HepG2 (cell line): ENCODE results near the gene MSI2. TPM values are rescaled to one million over a fixed set of nuclear protein-coding genes. Genes with fewer than 3 reads are reported as not detected.

ENCODE experiments used
- ATAC-seq: fragments of 200-7000 bp; cut with Tn5 transposase; 3 replicates; pipeline ENCODE4 v1.9.1; 2020; ENCODE audit warnings: mild to moderate bottlenecking, moderate library complexity
- BruUV-seq: library from RNA; stranded (reverse); fragments of 400-500 nt; replicated peaks from 2 replicates; lab custom pipeline; 2021; lab: Mats Ljungman, UMichigan
- CTCF ChIA-PET: fragments of 300-600 bp; formaldehyde crosslinking; extraction: SDS; loops from one replicate; lab custom pipeline; 2021; ENCODE audit warnings: low total read pairs, inconsistent platforms, low intra/inter-chr PET ratio; lab: Yijun Ruan, JAX
- POLR2A ChIA-PET: fragments of 350-600 bp; sonication (Branson Sonifier 250); formaldehyde crosslinking; loops from one replicate; lab custom pipeline; 2020; ENCODE audit warnings: antibody characterized with exemption, inconsistent platforms; lab: Yijun Ruan, JAX
- DNase-seq: peaks from one replicate; pipeline ENCODE4 v3.0.0-alpha.2; 2015; ENCODE audit warnings: low spot score
- FAIRE-seq: peaks from 3 replicates; lab custom pipeline; 2011; peaks lifted over from hg19 to GRCh38; lab: Jason Lieb, UNC
- H2AFZ ChIP-seq: one replicate; pipeline ENCODE4 v1.6.1; 2011; ENCODE audit warnings: low read length, inconsistent platforms
- H3K27ac ChIP-seq: fragments of 300-600 bp; 3 replicates; pipeline ENCODE4 v1.8.0; 2011; ENCODE audit warnings: mixed run types, mild to moderate bottlenecking, mixed read lengths, low read length, inconsistent platforms; ENCODE audit not compliant: insufficient read depth; ENCODE audit errors: extremely low read length
- H3K27me3 ChIP-seq, 2 experiments: fragments of 200-600 bp in 1 of 2; 2 replicates in 1 of 2; 3 replicates in 1 of 2; pipeline versions ENCODE4 v1.6.0 to v1.8.0; 2011; ENCODE audit warnings: low read length in 2 of 2, mild to moderate bottlenecking in 2 of 2, moderate library complexity in 2 of 2, inconsistent platforms in 1 of 2; ENCODE audit not compliant: insufficient read depth in 2 of 2, control insufficient read depth in 1 of 2
- H3K36me3 ChIP-seq, 2 experiments: fragments of 200-600 bp in 1 of 2; replicated peaks in 1 of 2; 2 replicates in 1 of 2; 3 replicates in 1 of 2; pipeline versions ENCODE4 v1.5.1 to v1.8.0; 2011; ENCODE audit warnings: low read length in 2 of 2, inconsistent platforms in 1 of 2; ENCODE audit not compliant: insufficient read depth in 2 of 2, control insufficient read depth in 1 of 2
- H3K4me1 ChIP-seq: 2 replicates; pipeline ENCODE4 v1.5.1; 2012; ENCODE audit warnings: low read length, inconsistent platforms; ENCODE audit not compliant: insufficient read depth
- H3K4me2 ChIP-seq: 2 replicates; pipeline ENCODE4 v1.6.0; 2011; ENCODE audit warnings: low read depth, low read length, inconsistent platforms
- H3K4me3 ChIP-seq, 3 experiments: fragments of 200-600 bp in 1 of 3; sonication (generic), shearing (Covaris generic) in 1 of 3; replicated peaks in 1 of 3; 2 replicates each; pipeline ENCODE4 v1.5.1; 2011 to 2016; ENCODE audit warnings: low read length in 3 of 3, inconsistent platforms in 2 of 3, low read depth in 2 of 3, mild to moderate bottlenecking in 2 of 3, control low read depth in 1 of 3, mixed read lengths in 1 of 3; ENCODE audit not compliant: insufficient read depth in 1 of 3
- H3K79me2 ChIP-seq: one replicate; pipeline ENCODE4 v1.6.1; 2011; ENCODE audit warnings: low read length, inconsistent platforms; ENCODE audit not compliant: insufficient read depth
- H3K9ac ChIP-seq: 2 replicates; pipeline ENCODE4 v1.6.0; 2011; ENCODE audit warnings: mild to moderate bottlenecking, low read depth, low read length, inconsistent platforms; ENCODE audit not compliant: insufficient read depth
- H3K9me3 ChIP-seq: 2 replicates; pipeline ENCODE4 v1.5.1; 2012; ENCODE audit warnings: mild to moderate bottlenecking, low read length
- H4K20me1 ChIP-seq: 2 replicates; pipeline ENCODE4 v1.6.0; 2011; ENCODE audit warnings: inconsistent platforms, mild to moderate bottlenecking, low read length, moderate library complexity; ENCODE audit not compliant: insufficient read depth
- AHDC1 ChIP-seq: sonication (generic); formaldehyde crosslinking; IDR thresholded peaks from 2 replicates; pipeline ENCODE4 v1.5.1; 2020; ENCODE audit warnings: mild to moderate bottlenecking, missing genetic modification reagents, borderline replicate concordance
- ATF7 ChIP-seq, 2 experiments: fragments of 450-650 bp in 1 of 2; sonication (generic) in 1 of 2; formaldehyde crosslinking in 1 of 2; IDR thresholded peaks; 2 replicates each; pipeline versions ENCODE4 v1.4.0 to v1.6.1; 2016 to 2020; ENCODE audit warnings: antibody characterized with exemption in 1 of 2, mild to moderate bottlenecking in 1 of 2, missing genetic modification reagents in 1 of 2
- CREB1 ChIP-seq, 2 experiments: fragments of 450-650 bp in 1 of 2; IDR thresholded peaks; 2 replicates each; pipeline ENCODE4 v1.6.1; 2016 to 2017; ENCODE audit warnings: control low read depth in 1 of 2, mild to moderate bottlenecking in 1 of 2, missing compliant biosample characterization in 1 of 2, missing genetic modification characterization in 1 of 2
- DPF2 ChIP-seq: sonication (generic); formaldehyde crosslinking; IDR thresholded peaks from 2 replicates; pipeline ENCODE4 v1.4.0; 2020; ENCODE audit warnings: mild to moderate bottlenecking, low read depth, missing genetic modification reagents, borderline replicate concordance
- E2F1 ChIP-seq: sonication (generic); formaldehyde crosslinking; IDR thresholded peaks from 2 replicates; pipeline ENCODE4 v1.5.0; 2020; ENCODE audit warnings: missing genetic modification reagents
- KLF11 ChIP-seq: IDR thresholded peaks from 2 replicates; pipeline ENCODE4 v1.6.1; 2016; ENCODE audit warnings: missing compliant biosample characterization
- STAG1 ChIP-seq: sonication (generic); formaldehyde crosslinking; IDR thresholded peaks from 2 replicates; pipeline ENCODE4 v1.4.0; 2020; ENCODE audit warnings: missing genetic modification reagents
- THAP8 ChIP-seq: sonication (generic); formaldehyde crosslinking; IDR thresholded peaks from 2 replicates; pipeline ENCODE4 v1.5.1; 2020; ENCODE audit warnings: missing genetic modification reagents, mild to moderate bottlenecking, borderline replicate concordance
- ZNF44 ChIP-seq: sonication (generic); formaldehyde crosslinking; IDR thresholded peaks from 2 replicates; pipeline ENCODE4 v1.5.1; 2020; ENCODE audit warnings: mild to moderate bottlenecking, missing genetic modification reagents
- WGBS: methylation state at CpG from one replicate; pipeline ENCODE4 v1.1.6; 2017; ENCODE audit warnings: low lambda C conversion rate; 5-methylcytosine and 5-hydroxymethylcytosine counted together
- in situ Hi-C: cut with HindIII; loops from 2 replicates; pipeline ENCODE4 v1.10.0; 2017; ENCODE audit warnings: low pct_unique_long_range_greater_than_20kb; ENCODE audit not compliant: extremely low pct_ligation_motif_present
- intact Hi-C: fragments of 100-400 bp; cut with micrococcal nuclease; formaldehyde crosslinking; loops from one replicate; pipeline ENCODE4 v1.10.0; 2022; ENCODE audit not compliant: unreplicated experiment
- polyA plus RNA-seq, 8 experiments: library from polyadenylated mRNA; depleted of rRNA in 3 of 8; stranded (reverse) in 7 of 8; unstranded in 1 of 8; fragments of >200 nt; fragmentation: Illumina TruSeq in 4 of 8; extraction: Trizol in 4 of 8; gene quantifications; 2 replicates each; pipeline versions ENCODE4 v1.2.1 to v1.2.3, GENCODE V29; 2011 to 2016; ENCODE audit warnings: low read depth in 4 of 8, missing spikeins in 1 of 8, mixed read lengths in 1 of 8; ENCODE audit not compliant: insufficient read depth in 1 of 8
- total RNA-seq, 5 experiments: library from RNA; depleted of rRNA; stranded (reverse); fragments of >200 nt; fragmentation: Illumina TruSeq; extraction: Trizol; gene quantifications; 2 replicates each; pipeline ENCODE4 v1.2.3, GENCODE V29; 2016; ENCODE audit warnings: low read depth in 1 of 5
- TF ChIP-seq, protein P1 (sequence below): sonication (generic); formaldehyde crosslinking; IDR thresholded peaks from 2 replicates; pipeline ENCODE4 v1.4.0; 2020; ENCODE audit warnings: low read depth, mild to moderate bottlenecking, missing genetic modification reagents
- TF ChIP-seq, protein P2 (sequence below): sonication (generic); formaldehyde crosslinking; IDR thresholded peaks from 2 replicates; pipeline ENCODE4 v1.5.0; 2020; ENCODE audit warnings: mild to moderate bottlenecking, missing genetic modification reagents, moderate library complexity

Gene MSI2
- total and polyA plus RNA-seq, 2 of the 13 experiments (the other 11 are each of a cell fraction or from before 2014, with no cell fraction given): 77.5 to 78.4 TPM

DNA sequence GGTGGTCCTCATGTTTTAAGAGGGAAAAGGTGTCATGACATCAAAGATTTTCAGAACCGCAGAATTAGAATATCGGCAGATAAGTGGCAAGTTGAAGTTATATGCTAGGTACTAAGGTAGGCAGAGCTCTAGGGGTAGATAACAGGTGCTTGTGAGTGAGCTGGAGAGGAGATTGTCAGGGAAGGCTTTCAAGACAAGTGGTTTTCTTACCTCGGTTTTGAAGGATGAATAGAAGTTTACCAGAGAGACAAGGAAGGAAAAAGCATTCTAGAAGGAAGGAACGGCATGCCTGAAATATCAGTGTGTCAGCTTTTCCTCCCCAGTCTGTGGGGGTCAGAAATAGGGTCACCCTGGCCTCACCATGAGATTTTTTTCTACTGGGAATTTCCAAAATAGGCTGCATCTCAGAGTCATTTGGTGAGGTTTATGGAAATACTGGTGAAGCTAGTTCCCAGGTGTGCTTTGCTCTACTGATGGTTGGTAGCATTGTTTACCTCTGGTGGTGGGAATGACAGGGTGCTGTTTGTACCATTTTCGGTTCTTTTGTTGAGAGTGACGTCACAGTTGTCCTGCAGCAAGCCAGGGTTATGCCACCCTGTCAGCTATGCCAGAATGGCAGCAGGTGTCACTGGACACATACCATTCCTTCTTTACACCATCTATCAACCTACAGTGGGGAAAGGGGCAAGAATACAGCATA is 112.5 kb downstream of the MSI2 start:
- 76% methylated on average over 6 of the region's 6 CpGs for WGBS
- H3K79me2 ChIP-seq: peaks cover 35% of the 10 kb centered on the region
- DNase-seq (peak; percentile 12), ATAC-seq (no peak), FAIRE-seq (peak; percentile 18)
- H3K36me3 ChIP-seq: peaks cover 1 to 11% of the 10 kb centered on the region in 2 experiments; a peak in 2 of 5 replicates
- no peak overlapping the region for H3K4me3 ChIP-seq
- peaks cover 87% of the 10 kb centered on the region for H3K4me1 ChIP-seq
- POLR2A ChIA-PET: interaction anchor here (2.5 to 2.6 kb wide), 2 partner anchors 11 to 111 kb away, joined by 7 to 12 read pairs; no protein-coding TSS in a partner anchor
- no peaks in the 10 kb centered on the region; the same call in 1 of the 2 replicates for H4K20me1 ChIP-seq
- H3K4me2 ChIP-seq: peak overlapping the region; percentile 68; the same call in 1 of the 2 replicates
- peak overlapping the region; percentile 85 for H3K27ac ChIP-seq
- in situ Hi-C loops (no loop called here), intact Hi-C loops (loop anchor here (5.0 kb wide), 1 partner anchor 74 kb away; no protein-coding TSS in a partner anchor)
- peaks cover 4% of the 10 kb centered on the region; the same call in 1 of the 2 replicates for H3K9me3 ChIP-seq
- BruUV-seq: no TSS peak
- CTCF ChIA-PET: interaction anchor here (2.0 kb wide), 1 partner anchor 125 kb away, joined by 6 read pairs; no protein-coding TSS in a partner anchor
- no peaks in the 10 kb centered on the region for H3K27me3 ChIP-seq
- no peak overlapping the region for H2AFZ ChIP-seq
- H3K9ac ChIP-seq: no peak overlapping the region; the same call in 1 of the 2 replicates
- TF ChIP-seq ZNF44 (CRISPR knock-in tag) (no peak), E2F1 (CRISPR knock-in tag) (no peak), KLF11 (CRISPR knock-in tag) (no peak), DPF2 (no peak), CREB1 (IDR thresholded peaks at IDR 0.05) (peak; percentile 92), CREB1 (CRISPR knock-in tag; IDR thresholded peaks at IDR 0.05) (no peak), STAG1 (0 out of 2 replicates have a peak, but pooled peaks have one; percentile 17), ATF7 (IDR thresholded peaks at IDR 0.05) (peak; percentile 43; the same call in 1 of the 2 replicates), ATF7 (CRISPR knock-in tag; IDR thresholded peaks at IDR 0.05) (no peak), AHDC1 (CRISPR knock-in tag) (0 out of 2 replicates have a peak, but pooled peaks have one; percentile 21), THAP8 (CRISPR knock-in tag) (0 out of 2 replicates have a peak, but pooled peaks have one; percentile 52)
- TF ChIP-seq, protein P1, sequence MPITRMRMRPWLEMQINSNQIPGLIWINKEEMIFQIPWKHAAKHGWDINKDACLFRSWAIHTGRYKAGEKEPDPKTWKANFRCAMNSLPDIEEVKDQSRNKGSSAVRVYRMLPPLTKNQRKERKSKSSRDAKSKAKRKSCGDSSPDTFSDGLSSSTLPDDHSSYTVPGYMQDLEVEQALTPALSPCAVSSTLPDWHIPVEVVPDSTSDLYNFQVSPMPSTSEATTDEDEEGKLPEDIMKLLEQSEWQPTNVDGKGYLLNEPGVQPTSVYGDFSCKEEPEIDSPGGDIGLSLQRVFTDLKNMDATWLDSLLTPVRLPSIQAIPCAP: no peak
- TF ChIP-seq, protein P2, sequence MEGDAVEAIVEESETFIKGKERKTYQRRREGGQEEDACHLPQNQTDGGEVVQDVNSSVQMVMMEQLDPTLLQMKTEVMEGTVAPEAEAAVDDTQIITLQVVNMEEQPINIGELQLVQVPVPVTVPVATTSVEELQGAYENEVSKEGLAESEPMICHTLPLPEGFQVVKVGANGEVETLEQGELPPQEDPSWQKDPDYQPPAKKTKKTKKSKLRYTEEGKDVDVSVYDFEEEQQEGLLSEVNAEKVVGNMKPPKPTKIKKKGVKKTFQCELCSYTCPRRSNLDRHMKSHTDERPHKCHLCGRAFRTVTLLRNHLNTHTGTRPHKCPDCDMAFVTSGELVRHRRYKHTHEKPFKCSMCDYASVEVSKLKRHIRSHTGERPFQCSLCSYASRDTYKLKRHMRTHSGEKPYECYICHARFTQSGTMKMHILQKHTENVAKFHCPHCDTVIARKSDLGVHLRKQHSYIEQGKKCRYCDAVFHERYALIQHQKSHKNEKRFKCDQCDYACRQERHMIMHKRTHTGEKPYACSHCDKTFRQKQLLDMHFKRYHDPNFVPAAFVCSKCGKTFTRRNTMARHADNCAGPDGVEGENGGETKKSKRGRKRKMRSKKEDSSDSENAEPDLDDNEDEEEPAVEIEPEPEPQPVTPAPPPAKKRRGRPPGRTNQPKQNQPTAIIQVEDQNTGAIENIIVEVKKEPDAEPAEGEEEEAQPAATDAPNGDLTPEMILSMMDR (CRISPR knock-in tag): 0 out of 2 replicates have a peak, but pooled peaks have one; percentile 34
